ENCODE data around the gene GPC6. TPM values are rescaled to one million over a fixed set of nuclear protein-coding genes. Genes with fewer than 3 reads are reported as not detected.

Gene GPC6
- polyA plus RNA-seq, 1 donor from 2014 or later = 9.0 TPM

- Histone ChIP-seq H3K4me2 (ENCODE audit: low read length) (no peak overlapping the region), H3K79me2 (replicated peaks; ENCODE audit: insufficient read depth, low read length) (no peaks in the 10 kb centered on the region), H3K36me3 (ENCODE audit: insufficient read depth, low read length) (no peaks in the 10 kb centered on the region), H3K9ac (ENCODE audit: low read length) (no peak overlapping the region), H3F3A (ENCODE audit: insufficient read depth, low read length, poor library complexity, severe bottlenecking) (no peaks in the 10 kb centered on the region), H3K9me2 (ENCODE audit: insufficient read depth, low read length) (no peaks in the 10 kb centered on the region), H3K27ac (ENCODE audit: low read length) (no peak overlapping the region), H3K4me3 (ENCODE audit: low read length) (no peak overlapping the region), H3K27me3 (ENCODE audit: insufficient read depth, low read depth, low read length) (no peaks in the 10 kb centered on the region), H2AFZ (ENCODE audit: low read depth, low read length) (no peak overlapping the region), H4K20me1 (ENCODE audit: insufficient read depth) (no peaks in the 10 kb centered on the region), H3K9me3 (ENCODE audit: low read length) (no peaks in the 10 kb centered on the region)
- no peak for TF ChIP-seq RAD21 (conservative IDR thresholded peaks at IDR 0.05)
- no peak for TF ChIP-seq POLR2AphosphoS5 (IDR thresholded peaks at IDR 0.05)
- no peak for TF ChIP-seq CTCF (IDR thresholded peaks at IDR 0.05; ENCODE audit: poor library complexity, severe bottlenecking)
- TF ChIP-seq MXI1 (conservative IDR thresholded peaks at IDR 0.05; ENCODE audit: poor library complexity, severe bottlenecking) = no peak
- TF ChIP-seq EP300 (conservative IDR thresholded peaks at IDR 0.05; ENCODE audit: poor library complexity, severe bottlenecking) = no peak
- TF ChIP-seq EZH2 (IDR thresholded peaks at IDR 0.05; ENCODE audit: borderline replicate concordance, insufficient read depth, low read length, poor library complexity, severe bottlenecking) = no peak
- no peak for TF ChIP-seq SMC3 (conservative IDR thresholded peaks at IDR 0.05; ENCODE audit: poor library complexity)
- TF ChIP-seq TAF1 (IDR thresholded peaks at IDR 0.05; ENCODE audit: low read depth) = no peak
Observed at GRCh38 chr13:94329277-94329676, 1102.7 kb downstream of the GPC6 start.

- H3K9ac ChIP-seq (ENCODE audit: low read length) = no peak overlapping the region
- no peaks in the 10 kb centered on the region for H4K20me1 ChIP-seq (ENCODE audit: insufficient read depth)
- no peak overlapping the region for H3K27ac ChIP-seq (ENCODE audit: low read length)
- H3K9me2 ChIP-seq (ENCODE audit: insufficient read depth, low read length) = no peaks in the 10 kb centered on the region
- H3K9me3 ChIP-seq (ENCODE audit: low read length) = no peaks in the 10 kb centered on the region
- H3F3A ChIP-seq (ENCODE audit: insufficient read depth, low read length, poor library complexity, severe bottlenecking) = no peaks in the 10 kb centered on the region
- no peaks in the 10 kb centered on the region for H3K27me3 ChIP-seq (ENCODE audit: insufficient read depth, low read depth, low read length)
- no peaks in the 10 kb centered on the region for H3K36me3 ChIP-seq (ENCODE audit: insufficient read depth, low read length)
- no peak overlapping the region for H2AFZ ChIP-seq (ENCODE audit: low read depth, low read length)
- H3K4me2 ChIP-seq (ENCODE audit: low read length) = no peak overlapping the region
- H3K79me2 ChIP-seq (replicated peaks; ENCODE audit: insufficient read depth, low read length) = no peaks in the 10 kb centered on the region
- TF ChIP-seq SMC3 (conservative IDR thresholded peaks at IDR 0.05; ENCODE audit: poor library complexity) (no peak), TAF1 (IDR thresholded peaks at IDR 0.05; ENCODE audit: low read depth) (no peak), RAD21 (conservative IDR thresholded peaks at IDR 0.05) (no peak), MXI1 (conservative IDR thresholded peaks at IDR 0.05; ENCODE audit: poor library complexity, severe bottlenecking) (no peak), POLR2AphosphoS5 (IDR thresholded peaks at IDR 0.05) (no peak), EP300 (conservative IDR thresholded peaks at IDR 0.05; ENCODE audit: poor library complexity, severe bottlenecking) (no peak), CTCF (IDR thresholded peaks at IDR 0.05; ENCODE audit: poor library complexity, severe bottlenecking) (no peak), EZH2 (IDR thresholded peaks at IDR 0.05; ENCODE audit: borderline replicate concordance, insufficient read depth, low read length, poor library complexity, severe bottlenecking) (no peak), REST (IDR thresholded peaks at IDR 0.05; ENCODE audit: borderline replicate concordance) (no peak)
- H3K4me3 ChIP-seq (ENCODE audit: low read length) = no peak overlapping the region
Observed at GRCh38 chr13:94329754-94330551, 1103.3 kb downstream of the GPC6 start.

Data from neural cell (in vitro differentiated cells).